HEK293T (cell line): ENCODE results near the gene LPCAT1.

Experiments
- BHLHE40 ChIP-seq: fragments of 450-650 bp; IDR thresholded peaks from 2 replicates; pipeline ENCODE4 v1.6.1; 2016; ENCODE audit warnings: mild to moderate bottlenecking, moderate library complexity, borderline replicate concordance
- NFRKB ChIP-seq: fragments of 450-650 bp; IDR thresholded peaks from 2 replicates; pipeline ENCODE4 v1.6.1; 2016; ENCODE audit warnings: mild to moderate bottlenecking, moderate library complexity
- TARDBP ChIP-seq: fragments of 450-650 bp; IDR thresholded peaks from 2 replicates; pipeline ENCODE4 v1.6.1; 2016

DNA sequence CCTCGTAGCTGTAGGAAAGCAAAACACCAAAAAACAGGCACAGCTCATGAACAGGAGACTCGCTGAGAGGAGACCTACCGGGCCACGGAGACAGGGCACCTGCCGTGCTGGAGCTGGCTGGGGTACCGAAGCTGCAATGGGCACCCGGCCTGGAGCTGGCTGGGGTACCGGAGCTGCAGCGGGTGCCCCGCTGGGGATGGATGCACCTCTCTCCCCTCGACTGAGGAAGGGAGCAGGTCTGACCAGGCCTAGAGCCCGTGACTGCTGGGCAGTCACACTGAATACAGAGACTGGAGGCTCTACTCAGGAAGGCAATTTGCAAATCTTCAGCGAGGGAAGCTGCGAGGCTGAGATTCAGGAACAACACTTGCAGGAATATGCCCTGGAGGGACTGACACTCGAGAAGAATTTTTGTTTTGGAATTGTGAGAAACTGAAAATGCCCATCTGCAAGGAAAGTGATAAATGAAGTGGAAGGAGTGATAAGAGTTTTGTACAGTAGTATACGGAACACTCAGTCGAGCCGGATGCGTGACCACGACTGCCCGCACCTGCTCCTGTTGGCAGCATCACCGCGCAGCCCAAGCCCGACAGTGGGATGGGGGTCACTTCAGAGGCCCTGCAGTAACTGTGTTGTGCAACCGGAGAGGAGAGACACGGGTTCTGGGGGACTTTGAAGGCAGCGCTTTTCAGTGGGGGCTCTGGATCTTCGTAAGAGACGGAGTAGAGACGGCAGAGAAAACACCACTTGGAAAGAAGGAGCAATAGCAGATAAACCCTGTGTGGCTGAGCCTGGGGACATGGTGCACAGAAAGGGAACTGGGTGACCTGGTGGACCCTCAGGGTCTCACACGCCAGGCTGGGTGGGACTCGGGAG is 27.9 kb upstream of the LPCAT1 start:
- TF ChIP-seq BHLHE40, result no peak
- no peak for TF ChIP-seq TARDBP
- no peak for TF ChIP-seq NFRKB
